Adipocyte (in vitro differentiated cells): ENCODE measurements around the gene HAND2.
A peak's percentile ranks its signal among the peaks of the same experiment; 100 is the strongest.

Experiments
- DNase-seq: peaks from one replicate; pipeline ENCODE4 v3.0.0-alpha.2; 2015; ENCODE audit warnings: low read depth
- H3K27me3 ChIP-seq: replicated peaks from 2 replicates; pipeline ENCODE4 v1.7.0; 2013; ENCODE audit warnings: mild to moderate bottlenecking, low read length, moderate library complexity; ENCODE audit not compliant: control insufficient read depth, insufficient read depth
- H3K36me3 ChIP-seq: 2 replicates; pipeline ENCODE4 v1.7.0; 2013; ENCODE audit warnings: low read length, mild to moderate bottlenecking, moderate library complexity; ENCODE audit not compliant: control insufficient read depth, insufficient read depth, severe bottlenecking
- H3K4me1 ChIP-seq: 2 replicates; pipeline ENCODE4 v1.7.0; 2013; ENCODE audit warnings: mild to moderate bottlenecking, low read length, moderate library complexity; ENCODE audit not compliant: control insufficient read depth, insufficient read depth
- H3K4me3 ChIP-seq: 2 replicates; pipeline ENCODE4 v1.7.0; 2013; ENCODE audit warnings: mild to moderate bottlenecking, low read length, moderate library complexity
- H3K9ac ChIP-seq: 2 replicates; pipeline ENCODE4 v1.7.0; 2013; ENCODE audit warnings: mild to moderate bottlenecking, low read length, moderate library complexity
- H3K9me3 ChIP-seq: 2 replicates; pipeline ENCODE4 v1.7.0; 2013; ENCODE audit warnings: mild to moderate bottlenecking, low read length, moderate library complexity; ENCODE audit not compliant: control insufficient read depth

HAND2 gene

DNA sequence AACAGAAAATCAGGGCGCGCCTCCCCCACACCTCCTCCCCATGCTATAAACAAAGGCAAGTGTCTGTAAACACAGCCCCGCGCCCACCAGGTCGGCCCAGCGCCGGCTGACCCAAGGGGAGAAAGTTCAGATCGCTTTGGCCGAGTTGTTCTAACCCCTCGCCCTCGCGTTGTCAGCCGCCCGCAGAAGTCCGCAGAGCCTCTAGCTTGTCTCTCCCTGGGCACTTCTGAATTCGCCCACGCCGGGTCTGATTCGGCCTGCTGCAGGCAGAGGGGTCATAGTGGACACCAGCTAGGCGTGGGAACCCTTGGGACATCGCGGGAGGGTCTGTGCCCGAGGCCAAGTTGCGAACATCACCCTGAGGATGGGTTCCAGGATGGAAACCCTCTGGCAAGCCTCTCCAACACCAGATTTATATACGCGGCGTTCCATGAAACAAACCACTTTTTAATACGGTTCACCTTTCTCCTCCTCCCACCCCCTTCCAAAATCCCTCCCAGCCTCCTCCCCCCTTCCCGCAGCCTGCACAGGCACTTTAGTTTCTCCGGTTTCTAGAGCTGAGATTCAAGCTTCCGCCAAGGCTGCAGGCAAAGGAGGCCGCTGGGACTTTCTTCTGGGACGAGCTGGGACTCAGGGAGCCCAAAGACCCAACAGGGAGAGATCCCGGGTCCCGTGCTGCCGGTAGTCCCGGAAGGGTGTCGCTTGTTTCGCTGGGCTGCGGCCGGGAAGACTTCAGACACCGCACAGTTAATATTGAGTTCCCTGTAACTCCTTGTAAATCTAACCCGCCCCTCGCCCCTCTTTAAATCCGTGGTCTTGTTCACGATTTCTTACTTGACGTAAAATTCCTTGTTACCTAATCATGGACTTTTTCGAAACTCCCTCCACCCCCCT, 4.7 kb downstream of the HAND2 start:
- peak overlapping the region; percentile 95 for H3K4me3 ChIP-seq
- DNase-seq: peak; percentile 52

DNA sequence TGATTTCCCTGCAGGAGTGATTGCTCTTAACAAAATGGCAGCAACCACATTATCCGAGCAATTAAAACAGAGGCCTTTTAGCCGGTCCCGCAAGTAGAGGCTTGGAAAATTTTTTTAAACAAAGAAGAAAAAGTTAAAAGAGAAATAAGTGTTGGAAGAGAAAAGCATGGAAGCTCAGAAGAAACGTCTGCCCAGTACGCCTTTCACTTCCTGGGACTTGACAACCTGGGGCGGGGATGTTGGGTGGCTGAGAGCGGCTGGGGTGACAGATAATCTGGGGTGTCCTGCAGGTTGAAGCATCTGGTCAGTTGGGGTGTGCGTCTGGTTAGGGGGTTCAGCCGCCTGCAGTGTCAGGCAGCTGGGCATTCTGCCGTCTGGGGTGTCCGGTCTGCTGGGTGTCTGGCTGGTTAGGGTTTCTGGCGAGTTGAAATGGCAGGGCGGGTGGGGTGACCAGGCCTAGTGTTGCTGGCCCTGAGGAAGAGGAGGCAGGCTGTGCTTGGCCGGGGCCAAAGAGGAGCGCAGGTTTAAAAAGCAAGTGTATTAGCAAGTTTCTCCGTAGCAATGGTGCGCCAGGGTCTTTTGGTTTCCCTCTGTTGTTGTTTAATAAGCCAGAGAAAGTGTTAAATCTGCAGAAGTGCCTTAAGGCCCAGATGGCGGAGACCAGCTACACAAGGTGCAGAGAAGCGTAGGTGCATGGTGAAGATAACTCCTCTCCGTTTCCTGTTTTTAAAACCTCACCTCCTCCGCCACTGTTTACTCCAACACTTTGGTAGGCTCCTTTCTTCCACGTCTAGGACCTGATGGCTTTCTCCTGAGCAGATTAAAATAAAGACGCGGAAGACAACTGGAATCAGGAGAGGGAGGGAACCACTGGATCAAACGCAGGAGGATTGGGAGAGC, 5.6 kb downstream of the HAND2 start:
- peaks cover 38% of the 10 kb centered on the region for H3K4me1 ChIP-seq
- no peaks in the 10 kb centered on the region for H3K27me3 ChIP-seq
- no peaks in the 10 kb centered on the region for H3K9me3 ChIP-seq
- H3K9ac ChIP-seq: peak overlapping the region; percentile 98
- H3K36me3 ChIP-seq: peaks cover 9% of the 10 kb centered on the region
- H3K4me3 ChIP-seq: peak overlapping the region; percentile 95
- peak; percentile 34 for DNase-seq

More for the DNA sequence above, 4.7 kb downstream of the HAND2 start:
- Histone ChIP-seq H3K9ac (peak overlapping the region; percentile 98), H3K27me3 (no peaks in the 10 kb centered on the region), H3K36me3 (peaks cover 9% of the 10 kb centered on the region), H3K9me3 (no peaks in the 10 kb centered on the region), H3K4me1 (peaks cover 38% of the 10 kb centered on the region)

DNA sequence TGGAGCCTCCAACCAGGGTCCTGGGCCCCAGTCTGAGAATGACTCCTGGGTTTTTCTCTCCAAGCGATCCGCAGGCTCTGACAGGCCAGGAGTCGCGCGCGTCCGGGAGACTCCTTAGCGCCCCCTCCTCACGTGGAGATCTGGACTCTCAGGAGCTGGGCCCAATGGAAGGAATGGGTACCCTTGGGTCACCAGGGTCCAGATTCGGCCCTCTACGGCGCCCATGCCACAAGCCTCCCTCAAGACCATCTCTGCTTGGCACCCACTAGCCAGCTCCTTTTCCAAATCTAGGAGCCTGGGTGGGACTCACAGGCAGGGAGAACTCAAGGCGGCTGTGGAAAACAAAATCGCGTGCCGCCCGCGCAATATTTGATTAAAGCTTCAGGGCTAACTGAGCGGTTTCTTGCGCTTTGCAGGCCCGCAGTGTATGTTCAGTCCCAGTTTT, 7.1 kb downstream of the HAND2 start:
- H3K9ac ChIP-seq: peak overlapping the region; percentile 97
- H3K9me3 ChIP-seq: no peaks in the 10 kb centered on the region
- peaks cover 9% of the 10 kb centered on the region for H3K36me3 ChIP-seq
- no peaks in the 10 kb centered on the region for H3K27me3 ChIP-seq
- peaks cover 38% of the 10 kb centered on the region for H3K4me1 ChIP-seq
- peak; percentile 46 for DNase-seq
- peak overlapping the region; percentile 89 for H3K4me3 ChIP-seq

DNA sequence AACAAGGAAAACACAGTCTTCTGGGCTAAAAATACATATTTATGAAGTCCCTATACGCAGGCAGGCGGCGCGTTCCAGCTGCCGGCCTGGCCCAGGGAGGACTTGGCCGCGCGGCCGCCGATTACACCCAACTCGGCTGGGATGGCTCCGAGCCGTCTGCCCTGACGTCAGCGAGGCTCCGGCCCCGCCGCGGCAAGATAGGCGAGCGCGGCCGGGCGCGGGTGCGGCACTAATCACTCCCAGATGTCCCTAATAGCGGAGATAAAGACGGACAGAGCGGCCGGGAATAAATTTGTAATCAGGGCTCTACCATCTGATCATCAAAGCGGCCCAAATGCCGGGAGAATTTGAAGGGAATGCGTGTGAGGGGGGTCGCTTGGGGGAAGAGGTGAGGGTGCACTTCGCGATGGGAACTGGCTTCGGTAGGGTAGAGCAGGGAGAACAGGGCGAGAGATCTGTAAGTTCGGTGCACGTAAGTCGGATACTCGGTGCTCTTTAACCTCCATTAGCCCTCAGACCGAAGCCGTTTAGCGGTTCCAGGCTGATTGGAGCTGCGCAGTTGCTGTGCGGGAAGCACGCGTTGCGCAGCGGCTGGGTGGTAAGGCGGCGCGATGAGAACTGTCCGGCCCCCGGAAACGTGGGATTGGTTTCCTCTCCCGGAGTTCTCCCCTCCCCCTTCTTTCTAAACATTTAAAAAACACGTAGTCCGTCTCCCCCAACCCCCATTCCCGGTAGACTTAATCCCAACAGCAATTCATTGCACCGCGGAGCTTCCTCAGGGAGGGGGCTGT, 7.7 kb downstream of the HAND2 start:
- DNase-seq: peak; percentile 98
- no peaks in the 10 kb centered on the region for H3K27me3 ChIP-seq
- no peaks in the 10 kb centered on the region for H3K9me3 ChIP-seq

GRCh38 chr4:173521467-173522159, 8.4 kb downstream of the HAND2 start:
- peak overlapping the region; percentile 97 for H3K9ac ChIP-seq
- H3K4me3 ChIP-seq: peak overlapping the region; percentile 89
- peaks cover 5% of the 10 kb centered on the region for H3K36me3 ChIP-seq
- H3K9me3 ChIP-seq: no peaks in the 10 kb centered on the region
- no peaks in the 10 kb centered on the region for H3K27me3 ChIP-seq
- peaks cover 38% of the 10 kb centered on the region for H3K4me1 ChIP-seq
- DNase-seq: no peak

More for the DNA sequence above, 7.7 kb downstream of the HAND2 start:
- Histone ChIP-seq H3K36me3 (peaks cover 9% of the 10 kb centered on the region), H3K9ac (peak overlapping the region; percentile 97), H3K4me1 (peaks cover 41% of the 10 kb centered on the region), H3K4me3 (peak overlapping the region; percentile 89)

DNA sequence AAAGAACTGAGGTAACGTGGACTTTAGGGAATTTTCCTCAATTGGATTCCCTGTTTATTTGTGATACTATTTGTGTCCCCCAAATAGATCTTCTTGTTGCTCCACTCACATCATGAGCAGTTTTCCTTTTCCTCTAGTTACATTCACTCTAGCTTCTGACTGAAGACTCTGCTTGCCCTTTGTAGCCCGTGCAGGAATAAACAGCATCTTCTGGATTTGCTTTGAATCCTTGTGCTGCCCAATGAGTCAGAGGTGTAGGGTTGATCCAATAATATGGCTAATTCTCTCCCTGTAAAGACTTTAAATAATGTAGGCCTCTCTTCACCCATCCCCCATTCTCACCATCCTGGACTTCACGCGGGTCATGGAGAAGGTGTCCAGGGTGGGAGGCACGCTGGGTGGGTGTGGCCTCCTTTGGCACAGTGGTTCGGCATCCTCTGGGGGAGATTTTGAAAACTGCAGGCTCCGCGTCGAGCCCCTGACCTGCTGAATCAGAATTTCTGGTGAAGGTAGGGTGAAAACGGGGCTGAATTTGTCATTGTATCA, 9.0 kb downstream of the HAND2 start:
- Histone ChIP-seq H3K4me1 (peaks cover 35% of the 10 kb centered on the region), H3K36me3 (peaks cover 5% of the 10 kb centered on the region), H3K27me3 (no peaks in the 10 kb centered on the region), H3K4me3 (peak overlapping the region; percentile 89), H3K9me3 (no peaks in the 10 kb centered on the region), H3K9ac (no peak overlapping the region)
- no peak for DNase-seq

GRCh38 chr4:173519111-173520101, 10.6 kb downstream of the HAND2 start:
- Histone ChIP-seq H3K27me3 (no peaks in the 10 kb centered on the region), H3K4me3 (no peak overlapping the region), H3K4me1 (peaks cover 26% of the 10 kb centered on the region), H3K9ac (no peak overlapping the region), H3K9me3 (no peaks in the 10 kb centered on the region), H3K36me3 (peaks cover 2% of the 10 kb centered on the region)
- no peak for DNase-seq

- H3K9ac ChIP-seq: no peak overlapping the region
- H3K9me3 ChIP-seq: no peaks in the 10 kb centered on the region
- H3K4me1 ChIP-seq: peaks cover 27% of the 10 kb centered on the region
- no peaks in the 10 kb centered on the region for H3K27me3 ChIP-seq
- no peak overlapping the region for H3K4me3 ChIP-seq
- no peak for DNase-seq
- no peaks in the 10 kb centered on the region for H3K36me3 ChIP-seq
Measured at GRCh38 chr4:173518425-173519102, 11.5 kb downstream of the HAND2 start.

- Histone ChIP-seq H3K4me3 (no peak overlapping the region), H3K9me3 (no peaks in the 10 kb centered on the region), H3K4me1 (peaks cover 20% of the 10 kb centered on the region), H3K9ac (no peak overlapping the region), H3K27me3 (no peaks in the 10 kb centered on the region), H3K36me3 (no peaks in the 10 kb centered on the region)
- DNase-seq: no peak
Measured at GRCh38 chr4:173517781-173518424, 12.1 kb downstream of the HAND2 start.
